ENCODE results near the gene CACNA1E.

Gene CACNA1E

GRCh38 chr1:181632960-181633359 is 149.6 kb downstream of the CACNA1E start:
- Histone ChIP-seq H3K4me3 (ENCODE audit: low read depth, low read length) (no peak overlapping the region), H3K9me3 (no peaks in the 10 kb centered on the region), H3K27me3 (no peaks in the 10 kb centered on the region; the same call in 1 of the 2 replicates), H3K36me3 (no peaks in the 10 kb centered on the region), H3K4me1 (no peaks in the 10 kb centered on the region)
- no peak for TF ChIP-seq CTCF (IDR thresholded peaks at IDR 0.05; ENCODE audit: low read depth, low read length)
- DNase-seq = no peak

- no peak overlapping the region for H3K4me3 ChIP-seq (ENCODE audit: low read depth, low read length)
- no peak for DNase-seq
- no peaks in the 10 kb centered on the region; the same call in 1 of the 2 replicates for H3K27me3 ChIP-seq
- no peaks in the 10 kb centered on the region for H3K36me3 ChIP-seq
- H3K9me3 ChIP-seq = no peaks in the 10 kb centered on the region
- H3K4me1 ChIP-seq = no peaks in the 10 kb centered on the region
- TF ChIP-seq CTCF (IDR thresholded peaks at IDR 0.05; ENCODE audit: low read depth, low read length) = no peak
Measured at GRCh38 chr1:181635110-181635509, 151.8 kb downstream of the CACNA1E start.

- no peaks in the 10 kb centered on the region for H3K9me3 ChIP-seq
- H3K4me3 ChIP-seq (ENCODE audit: low read depth, low read length) = no peak overlapping the region
- DNase-seq = no peak
- H3K27me3 ChIP-seq = peaks cover 5% of the 10 kb centered on the region; the same call in 1 of the 2 replicates
- H3K4me1 ChIP-seq = no peaks in the 10 kb centered on the region
- no peak for TF ChIP-seq CTCF (IDR thresholded peaks at IDR 0.05; ENCODE audit: low read depth, low read length)
- no peaks in the 10 kb centered on the region for H3K36me3 ChIP-seq
Measured at GRCh38 chr1:181637998-181638397, 154.7 kb downstream of the CACNA1E start.

- DNase-seq = no peak
- Histone ChIP-seq H3K9me3 (no peaks in the 10 kb centered on the region), H3K36me3 (no peaks in the 10 kb centered on the region), H3K4me3 (ENCODE audit: low read depth, low read length) (no peak overlapping the region), H3K4me1 (no peaks in the 10 kb centered on the region), H3K27me3 (0 out of 2 replicates have a peak, but pooled peaks cover 5% of the 10 kb centered on the region)
- no peak for TF ChIP-seq CTCF (IDR thresholded peaks at IDR 0.05; ENCODE audit: low read depth, low read length)
Measured at GRCh38 chr1:181640956-181641355, 157.6 kb downstream of the CACNA1E start.

- no peak for TF ChIP-seq CTCF (IDR thresholded peaks at IDR 0.05; ENCODE audit: low read depth, low read length)
- H3K9me3 ChIP-seq = no peaks in the 10 kb centered on the region
- no peaks in the 10 kb centered on the region for H3K36me3 ChIP-seq
- peaks cover 5% of the 10 kb centered on the region; the same call in 1 of the 2 replicates for H3K27me3 ChIP-seq
- no peaks in the 10 kb centered on the region for H3K4me1 ChIP-seq
- no peak overlapping the region for H3K4me3 ChIP-seq (ENCODE audit: low read depth, low read length)
- DNase-seq = no peak
Measured at GRCh38 chr1:181643631-181644030, 160.3 kb downstream of the CACNA1E start.

GRCh38 chr1:181645171-181645570 is 161.9 kb downstream of the CACNA1E start:
- H3K36me3 ChIP-seq = no peaks in the 10 kb centered on the region
- H3K27me3 ChIP-seq = peaks cover 5% of the 10 kb centered on the region; the same call in 1 of the 2 replicates
- H3K9me3 ChIP-seq = no peaks in the 10 kb centered on the region
- no peaks in the 10 kb centered on the region for H3K4me1 ChIP-seq
- no peak for TF ChIP-seq CTCF (IDR thresholded peaks at IDR 0.05; ENCODE audit: low read depth, low read length)
- no peak for DNase-seq
- H3K4me3 ChIP-seq (ENCODE audit: low read depth, low read length) = no peak overlapping the region

All from BE2C (cell line).